COLO668 (cell line): ENCODE results near the gene NUP214.
"Not testable (repeated sequence)": the region's sequence is repeated elsewhere in the genome, so short reads cannot be mapped to it uniquely, and the experiment has no call there.

Experiments used
- DNase-seq: peaks from one replicate; lab custom pipeline; 2025; ENCODE audit not compliant: unreplicated experiment; lab: John Stamatoyannopoulos, UW

The NUP214 gene

DNA sequence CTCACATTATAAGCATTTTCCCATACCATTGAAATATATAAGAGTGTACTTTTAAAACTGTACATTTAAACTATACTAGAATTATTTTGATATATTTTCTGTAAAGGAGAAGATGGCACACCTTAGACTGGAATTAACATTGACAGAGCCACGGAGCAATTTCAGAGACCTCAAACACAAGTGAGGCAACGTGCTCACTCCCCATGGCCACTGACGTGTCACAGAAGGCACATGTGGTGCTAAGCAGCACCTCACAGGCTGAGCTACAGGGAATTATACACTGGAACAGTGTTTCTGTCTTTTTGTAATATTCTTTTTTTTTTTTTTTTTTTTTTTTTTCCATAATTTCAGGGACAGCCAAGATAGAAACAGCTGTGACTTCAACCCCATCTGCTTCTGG lies 66.5 kb downstream of the NUP214 start:
- no peak for DNase-seq

DNA sequence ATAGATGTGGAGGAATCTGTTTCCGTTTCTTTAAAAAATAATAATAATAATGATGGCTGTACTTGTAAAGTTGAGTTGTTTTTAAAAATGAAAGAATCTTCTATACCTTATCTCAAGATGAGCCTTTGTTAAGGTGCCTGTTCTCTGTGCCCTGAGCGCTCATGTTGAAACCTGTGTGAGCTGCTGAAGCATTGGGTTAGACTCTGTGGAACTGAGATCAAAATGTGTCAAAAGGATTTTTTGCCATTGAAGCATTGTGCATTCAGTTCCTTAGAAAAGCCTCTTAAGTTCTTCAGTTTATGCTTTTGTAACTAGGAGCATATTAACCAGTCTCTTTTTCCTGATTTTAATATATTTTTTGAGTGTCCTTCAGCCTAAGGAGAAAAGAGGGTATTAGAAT lies 67.7 kb downstream of the NUP214 start:
- DNase-seq: no peak

DNA sequence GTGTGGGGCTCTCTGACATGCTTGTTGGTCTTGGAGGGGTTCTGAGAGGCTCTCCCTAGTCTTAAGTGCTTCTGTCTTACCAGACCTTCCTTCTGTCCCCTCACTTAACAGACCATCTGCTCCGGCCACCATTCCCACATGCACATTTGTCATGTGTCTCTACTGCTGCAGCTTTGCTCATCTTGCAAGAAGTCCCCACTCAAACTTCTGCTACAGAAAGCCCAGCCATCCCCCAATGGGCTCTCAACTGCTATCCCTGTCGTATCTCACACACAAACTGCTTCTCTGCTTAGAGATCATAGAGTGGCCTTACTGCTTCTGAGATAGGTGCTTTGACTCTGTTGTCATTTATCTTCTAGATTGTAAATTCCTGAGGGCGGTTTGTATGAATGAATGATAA lies 69.4 kb downstream of the NUP214 start:
- no peak for DNase-seq

DNA sequence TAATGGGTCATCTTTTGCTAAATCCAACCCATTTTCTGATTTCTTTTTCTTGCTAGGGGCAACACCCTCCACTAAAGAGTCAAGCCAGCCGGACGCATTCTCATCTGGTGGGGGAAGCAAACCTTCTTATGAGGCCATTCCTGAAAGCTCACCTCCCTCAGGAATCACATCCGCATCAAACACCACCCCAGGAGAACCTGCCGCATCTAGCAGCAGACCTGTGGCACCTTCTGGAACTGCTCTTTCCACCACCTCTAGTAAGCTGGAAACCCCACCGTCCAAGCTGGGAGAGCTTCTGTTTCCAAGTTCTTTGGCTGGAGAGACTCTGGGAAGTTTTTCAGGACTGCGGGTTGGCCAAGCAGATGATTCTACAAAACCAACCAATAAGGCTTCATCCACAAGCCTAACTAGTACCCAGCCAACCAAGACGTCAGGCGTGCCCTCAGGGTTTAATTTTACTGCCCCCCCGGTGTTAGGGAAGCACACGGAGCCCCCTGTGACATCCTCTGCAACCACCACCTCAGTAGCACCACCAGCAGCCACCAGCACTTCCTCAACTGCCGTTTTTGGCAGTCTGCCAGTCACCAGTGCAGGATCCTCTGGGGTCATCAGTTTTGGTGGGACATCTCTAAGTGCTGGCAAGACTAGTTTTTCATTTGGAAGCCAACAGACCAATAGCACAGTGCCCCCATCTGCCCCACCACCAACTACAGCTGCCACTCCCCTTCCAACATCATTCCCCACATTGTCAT lies 72.0 kb downstream of the NUP214 start:
- no peak for DNase-seq

DNA sequence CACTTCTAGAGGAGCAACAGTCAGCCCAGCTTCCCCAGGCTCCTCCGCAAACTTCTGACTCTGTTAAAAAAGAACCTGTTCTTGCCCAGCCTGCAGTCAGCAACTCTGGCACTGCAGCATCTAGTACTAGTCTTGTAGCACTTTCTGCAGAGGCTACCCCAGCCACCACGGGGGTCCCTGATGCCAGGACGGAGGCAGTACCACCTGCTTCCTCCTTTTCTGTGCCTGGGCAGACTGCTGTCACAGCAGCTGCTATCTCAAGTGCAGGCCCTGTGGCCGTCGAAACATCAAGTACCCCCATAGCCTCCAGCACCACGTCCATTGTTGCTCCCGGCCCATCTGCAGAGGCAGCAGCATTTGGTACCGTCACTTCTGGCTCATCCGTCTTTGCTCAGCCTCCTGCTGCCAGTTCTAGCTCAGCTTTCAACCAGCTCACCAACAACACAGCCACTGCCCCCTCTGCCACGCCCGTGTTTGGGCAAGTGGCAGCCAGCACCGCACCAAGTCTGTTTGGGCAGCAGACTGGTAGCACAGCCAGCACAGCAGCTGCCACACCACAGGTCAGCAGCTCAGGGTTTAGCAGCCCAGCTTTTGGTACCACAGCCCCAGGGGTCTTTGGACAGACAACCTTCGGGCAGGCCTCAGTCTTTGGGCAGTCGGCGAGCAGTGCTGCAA lies 72.8 kb downstream of the NUP214 start:
- no peak for DNase-seq

DNA sequence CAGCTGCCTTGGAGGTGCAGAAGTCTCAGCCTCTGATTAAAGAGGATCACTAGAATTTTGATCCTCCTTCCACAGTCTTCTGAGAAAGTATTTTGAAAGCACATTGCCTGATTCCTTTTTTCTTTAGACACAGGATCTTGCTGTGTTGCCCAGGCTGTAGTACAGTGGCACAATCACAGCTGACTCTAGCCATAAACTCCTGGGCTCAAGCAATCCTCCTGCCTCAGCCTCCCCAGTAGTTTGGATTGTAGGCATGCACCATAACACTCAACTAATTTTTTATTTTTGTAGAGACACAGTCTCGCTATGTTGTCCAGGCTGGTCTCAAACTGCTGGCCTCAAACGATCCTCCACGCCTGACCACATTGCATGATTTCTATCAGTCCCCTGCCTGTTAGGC lies 76.5 kb downstream of the NUP214 start:
- DNase-seq: no peak

DNA sequence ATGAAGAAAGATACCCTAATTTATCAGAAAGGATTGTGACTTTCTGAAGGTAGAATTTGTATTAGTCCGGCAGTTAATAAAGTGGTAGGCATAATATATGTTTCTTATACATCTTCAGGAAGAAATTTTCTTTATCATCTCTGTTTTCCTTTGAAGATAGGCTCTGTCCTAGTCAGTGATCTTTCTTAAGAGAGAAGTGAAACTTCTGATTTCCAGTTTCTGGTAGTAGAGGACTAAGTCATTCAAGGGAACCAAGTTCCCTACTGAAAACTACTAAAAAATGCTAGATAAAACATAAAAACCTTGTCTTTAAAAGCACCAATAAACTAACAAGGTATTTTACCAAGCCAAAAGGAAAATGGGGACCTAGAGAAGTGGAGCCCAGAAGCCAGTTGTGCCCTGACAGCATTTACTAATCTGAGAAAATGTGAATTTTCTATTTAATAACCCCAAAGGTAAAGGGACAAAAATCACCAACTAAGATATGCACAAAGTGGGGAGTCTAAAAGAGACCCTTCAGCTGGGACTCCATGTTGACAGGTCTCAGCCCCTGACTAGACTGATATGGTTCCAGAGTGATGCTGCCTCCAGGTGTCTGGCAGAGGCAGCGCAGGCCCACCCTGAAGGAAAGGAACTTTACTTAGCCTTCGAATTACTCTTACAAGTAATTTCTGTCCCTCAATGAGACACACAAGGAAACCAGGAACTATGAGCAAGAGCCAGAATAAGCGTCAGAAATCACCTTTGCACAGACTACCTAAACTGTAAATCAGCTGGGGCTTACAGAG lies 78.2 kb downstream of the NUP214 start:
- DNase-seq: no peak

DNA sequence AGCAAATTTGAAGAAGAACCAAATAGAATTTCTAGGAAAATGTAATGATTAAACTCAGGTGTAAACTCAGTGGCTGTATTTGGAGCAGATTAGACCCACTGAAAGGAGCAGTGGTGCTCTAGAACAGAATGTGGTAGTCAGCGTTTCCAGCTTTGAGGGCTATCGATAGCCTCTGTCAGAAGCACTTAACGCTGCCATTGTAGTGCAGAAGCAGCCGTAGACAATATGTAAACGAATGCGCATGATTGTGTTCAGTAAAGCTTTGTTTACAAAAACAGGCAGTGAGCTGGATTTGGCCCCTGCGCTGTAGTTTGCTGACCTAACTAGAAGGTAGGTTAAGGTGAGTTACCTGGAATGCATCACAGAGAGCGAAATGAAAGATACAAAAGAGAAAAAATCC lies 78.9 kb downstream of the NUP214 start:
- no peak for DNase-seq

DNA sequence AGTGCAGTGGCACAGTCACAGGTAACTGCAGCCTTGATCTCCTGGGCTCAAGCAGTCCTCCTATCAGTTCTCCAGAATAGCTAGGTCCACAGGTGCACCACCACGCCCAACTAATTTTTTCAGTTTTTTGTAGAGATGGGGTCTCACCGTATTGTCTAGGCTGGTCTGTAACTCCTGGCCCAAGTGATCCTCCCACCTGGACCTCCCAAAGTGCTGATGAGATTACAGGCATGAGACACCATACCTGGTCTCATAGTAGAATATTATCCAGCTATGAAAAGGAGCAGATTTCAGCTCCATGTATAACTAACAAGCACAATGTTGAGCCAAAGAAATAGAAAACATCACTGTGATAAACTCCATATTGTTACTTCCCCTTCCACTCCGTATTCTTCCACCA lies 81.1 kb downstream of the NUP214 start:
- no peak for DNase-seq

DNA sequence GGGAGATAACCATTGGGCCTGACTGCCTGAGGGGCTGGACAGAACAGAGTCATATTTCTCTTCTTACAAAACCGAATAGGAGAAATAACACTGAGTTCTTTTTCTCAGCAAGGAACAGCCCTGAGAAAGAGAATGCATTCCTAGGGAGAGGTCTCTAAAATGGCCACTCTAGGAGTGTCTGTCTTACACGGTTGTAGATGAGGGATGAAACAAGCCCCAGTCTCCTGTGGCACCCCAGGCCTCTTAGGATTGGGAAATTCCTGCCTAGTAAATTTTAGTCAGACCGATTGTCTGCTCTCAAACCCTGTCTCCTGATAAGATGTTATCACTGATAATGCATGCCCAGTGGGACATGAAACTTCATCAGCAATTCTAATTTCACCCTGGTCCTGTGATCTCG lies 86.5 kb downstream of the NUP214 start:
- DNase-seq: not testable (repeated sequence)

DNA sequence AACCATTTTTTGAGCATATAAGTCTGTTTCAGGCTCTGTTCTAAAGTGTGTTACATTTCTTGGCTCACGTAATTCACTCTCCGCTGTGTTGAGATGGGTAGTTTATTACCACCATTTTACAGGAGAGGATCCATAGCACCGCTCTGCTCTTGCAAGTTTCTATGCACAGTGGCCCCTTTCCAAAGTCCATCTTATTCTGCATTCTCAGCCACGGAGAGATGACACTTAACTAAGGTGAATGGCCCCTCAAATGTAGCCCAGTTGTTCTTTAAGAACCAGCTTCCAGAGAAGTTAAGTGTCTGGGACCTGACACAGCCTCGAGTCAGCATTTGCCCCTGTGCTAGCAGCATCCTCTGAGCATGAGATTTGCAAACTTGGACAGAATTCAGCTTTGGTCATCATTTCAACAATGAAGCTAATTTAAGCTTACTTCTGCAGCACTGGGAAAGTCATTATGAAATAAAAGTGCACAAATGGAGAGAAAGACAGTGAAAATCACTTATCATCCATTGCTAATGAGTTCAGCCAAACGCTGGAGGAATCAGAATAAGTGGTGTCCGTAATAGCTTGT lies 89.0 kb downstream of the NUP214 start:
- no peak for DNase-seq

DNA sequence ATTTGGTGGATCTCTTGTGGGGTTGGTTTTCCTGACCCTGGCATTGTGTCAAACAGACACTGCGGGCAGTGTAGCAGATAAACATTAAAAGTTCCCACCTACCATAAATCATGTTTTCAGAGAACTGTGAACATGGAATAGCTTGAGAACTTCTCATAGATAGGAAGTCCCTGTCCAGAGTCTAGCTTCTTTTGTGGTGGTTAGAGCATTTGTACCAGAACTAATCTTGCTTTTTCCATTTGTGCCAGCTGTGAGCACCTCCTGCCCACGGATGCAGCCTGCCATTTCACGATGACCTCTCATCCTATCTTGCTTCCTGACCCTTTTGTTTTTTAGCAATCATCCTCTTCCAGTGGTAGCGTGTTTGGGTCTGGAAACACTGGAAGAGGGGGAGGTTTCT lies 89.5 kb downstream of the NUP214 start:
- no peak for DNase-seq

DNA sequence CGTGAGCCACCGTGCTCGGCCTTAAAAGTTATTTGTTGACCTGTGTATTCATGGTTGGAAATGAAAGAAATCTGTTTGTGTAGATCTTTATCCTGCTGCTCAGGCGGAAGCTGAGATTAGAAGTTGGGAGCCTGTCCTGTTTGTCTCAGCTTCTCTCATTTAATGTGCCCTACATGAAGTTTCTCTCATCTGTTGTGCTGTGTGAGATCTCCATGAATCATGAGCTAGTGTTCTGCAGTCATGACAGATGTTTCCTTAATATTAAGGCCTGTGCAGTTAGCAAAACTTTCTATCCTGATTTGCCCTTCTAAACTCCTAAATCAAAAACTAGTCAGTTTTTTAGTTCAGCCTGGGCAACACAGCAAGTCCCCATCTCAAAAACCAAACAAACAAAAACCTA lies 91.4 kb downstream of the NUP214 start:
- no peak for DNase-seq

DNA sequence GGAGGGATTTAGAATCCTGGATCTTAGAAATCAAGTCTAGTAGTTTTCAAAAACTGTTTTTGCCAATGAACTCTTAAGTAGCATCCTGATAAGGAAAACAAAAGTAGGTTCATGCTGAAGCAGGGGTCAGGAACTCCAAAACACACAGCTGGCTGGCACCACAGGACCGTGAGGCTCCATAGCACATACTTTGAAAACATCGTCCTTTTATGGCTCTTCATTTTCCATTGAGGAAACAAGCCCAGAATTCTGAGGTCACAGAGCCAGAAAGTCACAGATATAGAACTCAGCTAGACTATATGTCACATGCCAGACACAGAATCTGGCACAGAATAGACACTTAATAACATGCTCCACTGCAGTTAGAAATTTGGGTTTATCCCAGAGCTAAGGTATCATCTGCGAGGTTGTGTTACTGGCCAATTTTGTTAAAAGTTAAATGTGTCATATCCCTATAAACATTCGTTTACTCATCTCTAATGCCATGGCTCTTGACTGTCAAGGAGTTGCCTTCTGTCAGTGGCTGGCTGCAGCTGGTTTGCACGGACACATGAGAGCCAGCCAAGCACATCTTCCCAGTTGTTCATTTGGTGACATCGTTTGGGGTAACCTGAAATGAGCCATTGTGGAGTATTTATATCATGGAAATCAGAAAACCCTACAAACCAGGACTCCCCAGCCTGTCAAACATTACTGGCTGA lies 92.1 kb downstream of the NUP214 start:
- no peak for DNase-seq

DNA sequence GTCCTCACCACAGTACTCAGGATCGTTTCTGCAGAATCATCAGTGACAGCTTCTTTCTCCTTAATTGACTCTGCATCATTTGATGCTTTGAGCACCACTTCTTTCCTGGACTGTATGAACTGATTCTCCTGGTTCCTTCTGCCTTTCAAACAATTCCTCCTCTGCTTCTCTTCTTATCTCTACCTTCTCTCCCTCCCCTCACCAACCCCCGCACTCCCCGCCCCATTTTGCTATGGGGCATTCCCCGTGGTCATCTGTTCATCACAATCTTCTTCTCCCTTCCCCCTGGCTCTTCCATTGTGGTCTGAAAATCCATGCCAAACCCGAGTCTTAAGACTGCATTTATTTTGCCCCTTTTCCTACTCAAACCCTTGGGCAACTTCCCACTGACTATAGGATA lies 93.0 kb downstream of the NUP214 start:
- DNase-seq: no peak

DNA sequence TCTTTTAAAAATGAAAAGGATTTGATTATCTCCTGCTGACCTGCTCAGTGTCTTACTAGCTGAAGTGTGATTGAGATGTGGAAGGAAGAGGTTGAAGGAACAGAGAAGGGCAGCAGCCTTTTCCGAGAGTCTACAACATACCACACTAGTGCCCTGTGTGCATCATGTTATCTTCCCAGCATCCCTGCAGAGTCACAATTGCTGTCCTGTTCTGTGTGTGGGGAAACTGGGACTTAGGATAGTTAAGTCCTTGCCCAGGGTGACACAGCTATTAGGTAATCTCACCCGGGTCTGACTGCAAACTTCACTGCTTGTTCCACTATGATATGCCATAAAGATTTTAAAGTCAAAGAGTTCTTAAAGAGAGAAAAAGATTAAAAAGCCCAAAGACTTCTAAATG lies 95.1 kb downstream of the NUP214 start:
- no peak for DNase-seq

DNA sequence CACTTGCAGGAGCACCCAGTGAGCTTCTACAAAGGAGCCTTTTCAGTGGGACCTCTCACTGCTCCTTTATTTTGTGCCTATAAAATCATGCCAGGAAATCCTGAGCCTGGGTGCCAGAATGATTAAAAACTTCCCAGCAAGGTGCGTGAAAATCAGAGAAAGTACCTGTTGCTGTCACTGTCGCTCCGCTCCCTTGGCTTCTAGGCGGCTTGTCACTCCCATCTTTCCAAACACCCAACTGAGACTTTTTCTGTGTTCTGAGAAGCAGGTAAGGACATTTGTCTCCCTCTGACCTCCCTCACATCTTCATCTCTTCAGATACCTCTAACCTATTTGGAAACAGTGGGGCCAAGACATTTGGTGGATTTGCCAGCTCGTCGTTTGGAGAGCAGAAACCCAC lies 97.1 kb downstream of the NUP214 start:
- no peak for DNase-seq

DNA sequence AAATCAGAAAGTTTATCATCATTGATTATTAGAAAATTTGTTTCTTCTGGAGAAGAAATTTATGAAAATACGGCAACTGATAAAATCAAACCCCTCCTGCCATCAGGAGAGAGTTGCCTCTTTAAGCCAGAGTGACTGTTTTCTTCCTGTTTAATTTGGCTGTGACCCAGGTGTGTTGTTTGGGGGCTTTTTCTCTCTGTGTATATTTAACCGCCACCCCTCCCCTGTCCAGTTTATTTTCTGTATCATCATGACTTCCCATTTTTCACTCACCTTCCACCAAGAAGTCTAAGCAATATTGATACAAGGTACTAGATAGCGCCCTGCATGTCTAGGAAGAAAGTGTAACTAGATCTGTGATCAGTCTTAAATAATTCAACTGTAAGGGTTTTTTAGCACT lies 100.8 kb downstream of the NUP214 start:
- no peak for DNase-seq

DNA sequence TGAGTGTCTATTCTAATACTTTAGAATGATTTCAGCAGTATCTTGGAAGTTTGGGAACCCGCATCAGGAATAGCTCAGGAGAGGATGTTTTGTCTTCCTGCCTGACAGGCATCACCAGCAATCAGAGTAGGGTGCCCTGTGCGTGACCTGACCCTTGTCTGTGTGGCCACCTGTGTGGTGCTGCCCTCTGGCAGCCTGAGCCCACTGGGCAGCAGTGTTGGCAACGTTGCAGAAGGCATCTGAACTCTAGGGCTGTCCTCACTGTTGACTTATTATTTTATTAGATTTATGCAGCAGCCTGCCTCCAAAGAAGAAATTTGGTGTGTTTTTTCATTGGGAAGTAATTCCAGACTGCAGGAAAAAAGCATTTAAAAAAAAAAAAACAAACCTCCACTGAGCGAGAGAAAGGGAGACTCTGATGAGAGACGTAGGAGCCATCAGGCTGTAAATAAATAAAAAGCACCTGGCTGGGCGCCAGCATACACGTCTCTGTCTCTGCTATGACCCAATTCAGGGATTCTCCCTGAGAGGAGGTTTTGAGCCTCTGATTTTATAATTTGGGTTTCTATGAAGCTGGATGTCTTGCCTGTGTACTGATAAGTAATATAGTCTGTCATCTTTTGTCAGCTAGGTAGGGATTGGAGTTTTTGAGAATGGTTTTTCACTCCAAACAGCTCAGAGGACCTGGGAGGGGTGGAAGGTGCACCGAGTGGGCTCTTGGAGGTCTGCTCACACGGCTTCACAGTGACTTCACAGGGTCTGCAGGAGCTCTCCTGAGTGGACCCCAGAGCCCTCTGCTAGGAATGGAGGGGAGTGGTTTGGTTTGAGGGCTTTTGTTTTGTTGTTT lies 101.9 kb downstream of the NUP214 start:
- DNase-seq: peak; percentile 23

DNA sequence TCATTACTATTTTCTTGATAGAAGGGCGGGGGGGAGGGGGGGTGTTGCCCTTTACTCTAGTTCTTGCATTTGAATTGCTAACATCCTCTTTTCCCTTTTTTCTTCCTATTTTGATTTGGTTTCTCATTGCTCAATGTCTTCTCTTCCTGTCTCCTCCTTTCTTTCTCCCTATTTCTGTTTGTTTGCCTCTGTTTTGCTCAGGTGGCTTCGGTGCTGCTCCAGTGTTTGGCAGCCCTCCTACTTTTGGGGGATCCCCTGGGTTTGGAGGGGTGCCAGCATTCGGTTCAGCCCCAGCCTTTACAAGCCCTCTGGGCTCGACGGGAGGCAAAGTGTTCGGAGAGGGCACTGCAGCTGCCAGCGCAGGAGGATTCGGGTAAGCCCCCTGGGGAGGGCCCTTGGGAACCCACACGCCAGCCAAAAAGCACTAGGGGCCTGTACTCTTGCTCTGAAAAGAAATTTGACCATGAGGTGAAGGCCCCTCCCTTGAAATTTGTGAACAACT lies 102.6 kb downstream of the NUP214 start:
- no peak for DNase-seq
